Kidney (tissue), 22 donors: Measurements from ENCODE around the gene SYPL2. TPM values are rescaled to one million over a fixed set of nuclear protein-coding genes. Genes with fewer than 3 reads are reported as not detected.

Source experiments
- DNase-seq, 5 donors: peaks; one replicate each; pipeline ENCODE4 v3.0.0-alpha.2; 2013 to 2020
- FAIRE-seq: peaks from 2 replicates; lab custom pipeline; 2012; peaks lifted over from hg19 to GRCh38; lab: Jason Lieb, UNC
- H3K27ac ChIP-seq, 2 donors: one replicate each; pipeline ENCODE4 v1.7.0; 2013; ENCODE audit warnings: low read depth in 2 of 2, low read length in 2 of 2, inconsistent platforms in 1 of 2
- H3K27me3 ChIP-seq: one replicate; pipeline ENCODE4 v1.7.1; 2013; ENCODE audit warnings: low read length, inconsistent platforms; ENCODE audit not compliant: control insufficient read depth, insufficient read depth
- H3K36me3 ChIP-seq, 3 donors: one replicate each; pipeline versions ENCODE4 v1.7.0 to v1.7.1; 2013; ENCODE audit warnings: low read length in 3 of 3, control low read depth in 1 of 3, inconsistent platforms in 1 of 3; ENCODE audit not compliant: insufficient read depth in 3 of 3, control insufficient read depth in 2 of 3
- H3K4me1 ChIP-seq, 3 donors: one replicate each; pipeline versions ENCODE4 v1.7.0 to v1.7.1; 2013; ENCODE audit warnings: low read length in 3 of 3, inconsistent platforms in 1 of 3, low read depth in 1 of 3; ENCODE audit not compliant: control insufficient read depth in 2 of 3, insufficient read depth in 2 of 3
- H3K4me3 ChIP-seq, 3 donors: one replicate each; pipeline versions ENCODE4 v1.7.0 to v1.8.1; 2013; ENCODE audit warnings: low read length in 3 of 3, control low read depth in 1 of 3, inconsistent platforms in 1 of 3
- H3K9ac ChIP-seq, 3 donors: one replicate each; pipeline versions ENCODE4 v1.7.0 to v1.7.1; 2013; ENCODE audit warnings: low read length in 3 of 3, control low read depth in 1 of 3, inconsistent platforms in 1 of 3
- H3K9me3 ChIP-seq, 3 donors: one replicate each; pipeline versions ENCODE4 v1.7.0 to v1.7.1; 2013; ENCODE audit warnings: low read length in 3 of 3, control low read depth in 1 of 3, inconsistent platforms in 1 of 3; ENCODE audit not compliant: control insufficient read depth in 2 of 3, insufficient read depth in 1 of 3
- CTCF ChIP-seq: IDR thresholded peaks from 3 replicates; pipeline ENCODE4 v1.5.1; 2012; ENCODE audit warnings: mild to moderate bottlenecking, moderate library complexity, borderline replicate concordance; ENCODE audit not compliant: insufficient read depth; ENCODE audit errors: extremely low read depth
- intact Hi-C: fragments of 100-400 bp; cut with DNase I; formaldehyde crosslinking; loops from one replicate; pipeline ENCODE4 v1.11.1; 2022
- long read RNA-seq, 10 donors: library from polyadenylated mRNA in 1 of 10; unstranded in 1 of 10; transcript quantifications; one replicate each; pipeline ENCODE4 v2.0.0 and lab custom pipeline, GENCODE V29; 2021 to 2026
- polyA plus RNA-seq: library from polyadenylated mRNA; stranded (reverse); fragments of 350-450 nt; fragmentation: Illumina TruSeq; extraction: RNeasy Lipid Tissue Mini Kit (QIAGEN cat#74804); gene quantifications from one replicate; pipeline ENCODE4 v1.2.3, GENCODE V29; 2014; ENCODE audit warnings: low read depth, low replicate concordance; ENCODE audit not compliant: insufficient read depth
- total RNA-seq: library from RNA; stranded (reverse); fragmentation: NEBNext Ultra II Directional; extraction: Animal tissue kit (Norgen Biotek cat#: 25700); gene quantifications from one replicate; pipeline ENCODE4 v1.2.1, GENCODE V29; 2021
- donor health status: control.
- donor health status: control.
- donor health status: control.
- donor health status: control.
- donor health status: control.
- donor health status: DM: yes; HTN: yes; CAD: no.
- donor health status: Normal renal cell carcinoma (clear cell type).

Gene SYPL2
- total RNA-seq (6.7 TPM), polyA plus RNA-seq (9.8 TPM)
- long read RNA-seq, donor 1, result 0 reads
- long read RNA-seq, donor 2, result 0 reads
- long read RNA-seq, donor 3, result 0 reads
- long read RNA-seq, donor 4, result 0 reads
- long read RNA-seq, donor 5, result 0 reads
- long read RNA-seq, donor 6, result 0 reads
- long read RNA-seq, donor 7, partial matches to known transcripts, result 1 of 5 reads
- long read RNA-seq, donor 7, other reads (novel, unspliced or antisense), result 4 of 5 reads
- long read RNA-seq, donor 8, result 0 reads
- long read RNA-seq, donor 9, partial matches to known transcripts, result 7 of 8 reads
- long read RNA-seq, donor 9, other reads (novel, unspliced or antisense), result 0 of 8 reads
- long read RNA-seq, donor 10, partial matches to known transcripts, result 6 of 6 reads
- long read RNA-seq, donor 10, other reads (novel, unspliced or antisense), result 0 of 6 reads

- TF ChIP-seq CTCF, result no peak
- Histone ChIP-seq H3K4me1 (peaks cover 0 to 5% (median 0%) of the 10 kb centered on the region in 3 donors), H3K27me3 (peaks cover 21% of the 10 kb centered on the region), H3K27ac (peak within 1 kb of the TSS; percentile 76 to 82), H3K36me3 (no peaks in the 10 kb centered on the region), H3K9ac (peak within 1 kb of the TSS in 2 of 3 donors; percentile 10 to 53), H3K9me3 (no peaks in the 10 kb centered on the region), H3K4me3 (peak within 1 kb of the TSS; percentile 36 to 72 (median 49))
- DNase-seq (peak; percentile 64 to 89 (median 71)), FAIRE-seq (no peak)
- intact Hi-C loops, result no loop called here
Measured at GRCh38 chr1:109466452-109467300, at the start of gene SYPL2. Gene SYPL2, plus strand, starts transcription at chr1:109466546. Its CDS starts 298 bp downstream, at chr1:109466844.

GRCh38 chr1:109423498-109423897, 42.8 kb upstream of the SYPL2 start:
- FAIRE-seq, result no peak

More at GRCh38 chr1:109423498-109423897, 42.8 kb upstream of the SYPL2 start:
- Histone ChIP-seq H3K9ac (no peak overlapping the region), H3K4me3 (no peak overlapping the region), H3K4me1 (peaks cover 4 to 8% (median 6%) of the 10 kb centered on the region in 3 donors), H3K36me3 (peaks cover 0 to 11% (median 2%) of the 10 kb centered on the region in 3 donors), H3K27me3 (no peaks in the 10 kb centered on the region), H3K27ac (no peak overlapping the region), H3K9me3 (no peaks in the 10 kb centered on the region)
- intact Hi-C loops, result loop anchor here (10.0 kb wide), 1 partner anchor 101 kb away; no protein-coding TSS in a partner anchor
- TF ChIP-seq CTCF, result no peak
- DNase-seq, result no peak
